Neural progenitor cell (in vitro differentiated cells): ENCODE data around the gene AATK.

Source experiments
- CTCF ChIP-seq: fragments of 200-600 bp; sonication (generic); IDR thresholded peaks from 2 replicates; pipeline ENCODE4 v1.5.1; 2017; ENCODE audit warnings: antibody characterized with exemption, mild to moderate bottlenecking
- EZH2 ChIP-seq: fragments of 200-600 bp; sonication (generic); IDR thresholded peaks from 2 replicates; pipeline ENCODE4 v1.6.1; 2017; ENCODE audit warnings: antibody characterized with exemption, mild to moderate bottlenecking, moderate library complexity
- EZH2phosphoT487 ChIP-seq: fragments of 200-600 bp; sonication (generic); IDR thresholded peaks from 2 replicates; pipeline ENCODE4 v1.6.1; 2017; ENCODE audit warnings: antibody characterized with exemption

GRCh38 chr17:81102352-81102751 lies 63.7 kb downstream of the AATK start:
- no peak for TF ChIP-seq CTCF
- TF ChIP-seq EZH2phosphoT487 = no peak
- TF ChIP-seq EZH2 = no peak
